Rectal smooth muscle tissue (tissue), 1 donor: ENCODE measurements around the gene METTL1.

Experiments used
- H3K27ac ChIP-seq: one replicate; pipeline ENCODE4 v1.7.0; 2013; ENCODE audit warnings: low read depth, low read length, inconsistent platforms
- H3K27me3 ChIP-seq: one replicate; pipeline ENCODE4 v1.7.0; 2013; ENCODE audit warnings: low read length; ENCODE audit not compliant: control insufficient read depth, insufficient read depth
- H3K36me3 ChIP-seq: one replicate; pipeline ENCODE4 v1.7.0; 2013; ENCODE audit warnings: low read length; ENCODE audit not compliant: control insufficient read depth, insufficient read depth
- H3K4me1 ChIP-seq: one replicate; pipeline ENCODE4 v1.7.0; 2013; ENCODE audit warnings: low read length; ENCODE audit not compliant: control insufficient read depth, insufficient read depth
- H3K4me3 ChIP-seq: one replicate; pipeline ENCODE4 v1.7.0; 2013; ENCODE audit warnings: low read length
- H3K9ac ChIP-seq: one replicate; pipeline ENCODE4 v1.7.0; 2013; ENCODE audit warnings: low read length

METTL1 gene

GRCh38 chr12:57718641-57719528, 53.0 kb downstream of the METTL1 start:
- H3K27ac ChIP-seq, result no peak overlapping the region
- no peaks in the 10 kb centered on the region for H3K27me3 ChIP-seq
- H3K4me3 ChIP-seq, result no peak overlapping the region
- no peaks in the 10 kb centered on the region for H3K4me1 ChIP-seq
- H3K36me3 ChIP-seq, result peaks cover 43% of the 10 kb centered on the region
- no peak overlapping the region for H3K9ac ChIP-seq
